Ishikawa (cell line): ENCODE data around the gene KRTAP19-8.

ENCODE experiments used
- CEBPB ChIP-seq: IDR thresholded peaks from 2 replicates; pipeline ENCODE4 v1.6.1; 2012
- CREB1 ChIP-seq: IDR thresholded peaks from 2 replicates; pipeline ENCODE4 v1.6.1; 2012; ENCODE audit warnings: low read depth
- EGR1 ChIP-seq: IDR thresholded peaks from 2 replicates; pipeline ENCODE4 v1.6.1; 2012
- EP300 ChIP-seq: IDR thresholded peaks from 2 replicates; pipeline ENCODE4 v1.6.1; 2012; ENCODE audit warnings: borderline replicate concordance
- FOXM1 ChIP-seq: IDR thresholded peaks from 2 replicates; pipeline ENCODE4 v1.6.1; 2012; ENCODE audit warnings: low read depth, borderline replicate concordance
- RAD21 ChIP-seq: IDR thresholded peaks from 2 replicates; pipeline ENCODE4 v1.6.1; 2012; ENCODE audit warnings: low read depth
- TAF1 ChIP-seq: IDR thresholded peaks from 2 replicates; pipeline ENCODE4 v1.6.1; 2012; ENCODE audit warnings: low read depth, mild to moderate bottlenecking
- TEAD4 ChIP-seq: IDR thresholded peaks from 2 replicates; pipeline ENCODE4 v1.6.1; 2012
- TF ChIP-seq, protein P1 (sequence below): IDR thresholded peaks from 2 replicates; pipeline ENCODE4 v1.6.1; 2012
- TF ChIP-seq, protein P2 (sequence below): IDR thresholded peaks from 2 replicates; pipeline ENCODE4 v1.6.1; 2012

DNA sequence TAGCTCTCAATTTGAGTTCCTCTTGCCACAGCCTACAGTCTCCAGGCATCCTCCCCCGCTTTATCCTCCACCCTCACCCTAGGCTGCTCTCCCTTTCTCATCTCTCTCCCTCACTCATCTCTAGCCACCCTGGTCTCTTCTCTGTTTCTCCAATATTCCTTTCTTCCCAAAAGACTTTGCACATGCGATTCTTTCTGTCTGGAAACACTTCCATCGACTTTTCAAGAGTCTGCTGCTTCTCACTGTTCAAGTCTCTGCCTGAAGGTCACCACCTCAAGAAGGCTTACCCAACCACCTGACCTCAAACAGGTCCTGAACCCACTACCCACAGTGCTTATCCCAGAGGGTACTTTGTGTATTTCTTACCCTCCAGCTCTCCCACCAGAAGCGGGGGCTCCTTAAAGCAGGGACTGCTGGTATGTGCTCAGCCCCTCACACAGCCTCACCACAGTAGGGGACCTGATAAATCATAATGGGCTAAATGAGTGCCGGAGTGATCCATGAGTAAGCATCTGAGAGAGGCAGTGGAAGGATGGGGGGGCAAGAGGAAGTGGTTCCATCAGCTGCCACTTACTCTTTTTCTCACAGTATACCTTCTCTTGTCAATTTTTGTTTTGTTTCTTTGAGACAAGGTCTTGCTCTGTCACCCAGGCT is 14.3 kb upstream of the KRTAP19-8 start:
- TF ChIP-seq CEBPB (no peak), EP300 (no peak), TAF1 (no peak), FOXM1 (no peak), CREB1 (no peak), EGR1 (no peak), RAD21 (no peak), TEAD4 (no peak)
- TF ChIP-seq, protein P1, sequence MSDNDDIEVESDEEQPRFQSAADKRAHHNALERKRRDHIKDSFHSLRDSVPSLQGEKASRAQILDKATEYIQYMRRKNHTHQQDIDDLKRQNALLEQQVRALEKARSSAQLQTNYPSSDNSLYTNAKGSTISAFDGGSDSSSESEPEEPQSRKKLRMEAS = no peak
- TF ChIP-seq, protein P2, sequence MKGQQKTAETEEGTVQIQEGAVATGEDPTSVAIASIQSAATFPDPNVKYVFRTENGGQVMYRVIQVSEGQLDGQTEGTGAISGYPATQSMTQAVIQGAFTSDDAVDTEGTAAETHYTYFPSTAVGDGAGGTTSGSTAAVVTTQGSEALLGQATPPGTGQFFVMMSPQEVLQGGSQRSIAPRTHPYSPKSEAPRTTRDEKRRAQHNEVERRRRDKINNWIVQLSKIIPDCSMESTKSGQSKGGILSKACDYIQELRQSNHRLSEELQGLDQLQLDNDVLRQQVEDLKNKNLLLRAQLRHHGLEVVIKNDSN = no peak
